Stomach (tissue), 9 donors: ENCODE results near the gene ATF3. TPM values are rescaled to one million over a fixed set of nuclear protein-coding genes. Genes with fewer than 3 reads are reported as not detected.

ENCODE experiments used
- DNase-seq, 2 donors: peaks; one replicate each; pipeline versions ENCODE4 v3.0.0 to v3.0.0-alpha.2; 2013 to 2019
- H3K27ac ChIP-seq, 5 donors: fragments of 200-600 bp in 4 of 5; sonication (generic) in 4 of 5; one replicate each; pipeline ENCODE4 v1.5.1; 2013 to 2019; ENCODE audit warnings: mild to moderate bottlenecking in 1 of 5, moderate library complexity in 1 of 5
- H3K27me3 ChIP-seq, 3 donors: fragments of 200-600 bp; sonication (generic); one replicate each; pipeline ENCODE4 v1.5.1; 2017 to 2019; ENCODE audit warnings: mixed run types in 1 of 3
- H3K36me3 ChIP-seq, 4 donors: fragments of 200-600 bp; sonication (generic); 1 replicate in 3 of 4; 2 replicates in 1 of 4; pipeline ENCODE4 v1.5.1; 2016 to 2019
- H3K4me1 ChIP-seq, 4 donors: fragments of 200-600 bp; sonication (generic); one replicate each; pipeline ENCODE4 v1.5.1; 2016 to 2019
- H3K4me3 ChIP-seq, 4 donors: fragments of 200-600 bp; sonication (generic) in 3 of 4; one replicate each; pipeline ENCODE4 v1.5.1; 2016 to 2019; ENCODE audit warnings: mild to moderate bottlenecking in 1 of 4
- H3K9me3 ChIP-seq, 4 donors: fragments of 200-600 bp; sonication (generic); one replicate each; pipeline ENCODE4 v1.5.1; 2016 to 2019
- EP300 ChIP-seq: sonication (generic); formaldehyde crosslinking; IDR thresholded peaks from one replicate; pipeline ENCODE4 v1.6.1; 2017; ENCODE audit warnings: antibody characterized with exemption
- POLR2A ChIP-seq, 4 donors: fragments of 450-650 bp; IDR thresholded peaks; one replicate each; pipeline ENCODE4 v1.6.1; 2016; ENCODE audit warnings: antibody characterized with exemption in 4 of 4, control low read depth in 2 of 4, mild to moderate bottlenecking in 1 of 4, moderate library complexity in 1 of 4
- POLR2AphosphoS5 ChIP-seq, 3 donors: sonication (generic); formaldehyde crosslinking; IDR thresholded peaks; one replicate each; pipeline ENCODE4 v1.6.1; 2016; ENCODE audit warnings: antibody characterized with exemption in 3 of 3
- WGBS, 5 donors: extraction: QIAGEN DNeasy Blood & Tissue Kit in 3 of 5; methylation state at CpG; one replicate each; pipeline versions ENCODE4 v1.1.5 to v1.1.7; 2013 to 2018; 5-methylcytosine and 5-hydroxymethylcytosine counted together
- intact Hi-C: fragments of 100-400 bp; cut with DNase I; formaldehyde crosslinking; loops from one replicate; pipeline ENCODE4 v1.15.1; 2023; ENCODE audit warnings: low total_unique reads
- polyA plus RNA-seq, 3 donors: library from polyadenylated mRNA; stranded (reverse); fragments of 200-250 nt; gene quantifications; one replicate each; pipeline ENCODE4 v1.2.3, GENCODE V29; 2013
- total RNA-seq, 5 donors: library from RNA; depleted of rRNA; stranded (reverse); fragments of >200 nt; gene quantifications; one replicate each; pipeline versions ENCODE4 v1.1.0 to v1.2.3, GENCODE V29; 2014 to 2016
- TF ChIP-seq, protein P1 (sequence below), 7 experiments: fragments of 450-650 bp in 4 of 7; fragments of 200-600 bp in 3 of 7; sonication (generic) in 3 of 7; IDR thresholded peaks; one replicate each; pipeline ENCODE4 v1.5.1; 2016 to 2019; ENCODE audit warnings: antibody characterized with exemption in 7 of 7, control low read depth in 2 of 7, mild to moderate bottlenecking in 1 of 7
- donor health status: healthy with polysubstance abuse.
- donor health status: Bipolar disorder and iron deficiency.
- donor health status: healthy.

The ATF3 gene
- total and polyA plus RNA-seq, 8 donors = 14.0 to 60.2 (median 33.0) TPM; not detected in 1

DNA sequence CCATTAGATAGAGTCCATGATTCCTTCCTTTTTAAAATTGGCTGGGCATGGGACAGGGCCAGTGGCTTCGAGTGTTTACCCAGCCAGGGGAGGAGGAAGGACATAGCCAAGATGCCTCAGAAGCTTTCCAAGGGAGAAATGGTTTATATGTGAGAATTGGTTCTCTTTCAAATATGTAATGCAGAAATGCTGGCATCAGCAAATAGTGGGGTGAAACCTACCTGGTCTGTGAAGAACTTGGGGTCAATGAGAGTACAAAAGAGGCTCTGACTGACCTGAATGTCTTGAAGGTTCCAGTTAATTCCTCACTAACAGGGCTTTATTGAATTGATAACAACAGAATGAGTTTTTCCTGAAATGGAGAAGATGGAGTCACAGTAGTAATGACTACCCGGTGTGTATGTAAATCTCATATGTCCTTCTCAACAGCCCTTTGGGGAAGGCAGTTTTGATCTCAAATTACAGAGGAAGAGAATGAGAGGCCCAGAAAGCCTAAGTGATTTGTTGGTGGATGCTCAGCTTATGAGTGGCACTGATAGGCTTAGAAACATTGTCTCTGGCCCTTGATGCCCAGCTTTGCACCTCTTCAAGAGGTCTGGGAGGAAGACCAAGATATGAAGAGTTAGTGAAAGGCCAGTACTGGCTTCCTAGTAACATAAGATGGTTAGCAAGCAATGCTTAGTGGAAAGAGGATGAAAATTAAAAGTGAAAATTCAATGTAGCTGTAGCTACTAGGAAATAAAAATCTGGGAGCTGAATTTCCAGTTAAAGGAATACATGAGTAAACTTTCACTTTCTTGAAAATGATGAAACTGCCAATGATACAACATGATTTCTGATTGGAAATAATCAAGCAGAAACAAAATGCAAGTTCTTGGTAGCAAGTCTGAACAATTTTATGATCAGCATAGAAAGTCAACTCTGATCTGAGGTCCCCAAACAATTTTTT lies 2.7 kb downstream of the ATF3 start:
- intact Hi-C loops = no loop called here
- Histone ChIP-seq H3K27ac (no peak overlapping the region), H3K4me1 (peaks cover 16 to 47% (median 36%) of the 10 kb centered on the region in 4 donors), H3K4me3 (peak overlapping the region in 2 of 4 donors; percentile 66 to 67), H3K27me3 (peaks cover 4 to 18% (median 15%) of the 10 kb centered on the region in 3 donors), H3K36me3 (peaks cover 13 to 18% (median 14%) of the 10 kb centered on the region in 4 donors), H3K9me3 (no peaks in the 10 kb centered on the region)
- TF ChIP-seq POLR2AphosphoS5 (IDR thresholded peaks at IDR 0.05) = no peak
- DNase-seq = no peak
- WGBS, 5 donors = 90 to 95% (median 91%) methylated on average over 2 of the region's 2 CpGs

- peak overlapping the region in 1 of 4 donors; percentile 66 for H3K4me3 ChIP-seq
- intact Hi-C loops = no loop called here
- H3K36me3 ChIP-seq = peaks cover 18 to 29% (median 25%) of the 10 kb centered on the region in 4 donors
- TF ChIP-seq, protein P1, sequence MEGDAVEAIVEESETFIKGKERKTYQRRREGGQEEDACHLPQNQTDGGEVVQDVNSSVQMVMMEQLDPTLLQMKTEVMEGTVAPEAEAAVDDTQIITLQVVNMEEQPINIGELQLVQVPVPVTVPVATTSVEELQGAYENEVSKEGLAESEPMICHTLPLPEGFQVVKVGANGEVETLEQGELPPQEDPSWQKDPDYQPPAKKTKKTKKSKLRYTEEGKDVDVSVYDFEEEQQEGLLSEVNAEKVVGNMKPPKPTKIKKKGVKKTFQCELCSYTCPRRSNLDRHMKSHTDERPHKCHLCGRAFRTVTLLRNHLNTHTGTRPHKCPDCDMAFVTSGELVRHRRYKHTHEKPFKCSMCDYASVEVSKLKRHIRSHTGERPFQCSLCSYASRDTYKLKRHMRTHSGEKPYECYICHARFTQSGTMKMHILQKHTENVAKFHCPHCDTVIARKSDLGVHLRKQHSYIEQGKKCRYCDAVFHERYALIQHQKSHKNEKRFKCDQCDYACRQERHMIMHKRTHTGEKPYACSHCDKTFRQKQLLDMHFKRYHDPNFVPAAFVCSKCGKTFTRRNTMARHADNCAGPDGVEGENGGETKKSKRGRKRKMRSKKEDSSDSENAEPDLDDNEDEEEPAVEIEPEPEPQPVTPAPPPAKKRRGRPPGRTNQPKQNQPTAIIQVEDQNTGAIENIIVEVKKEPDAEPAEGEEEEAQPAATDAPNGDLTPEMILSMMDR (IDR thresholded peaks at IDR 0.05) = no peak
- H3K4me1 ChIP-seq = peaks cover 10 to 36% (median 25%) of the 10 kb centered on the region in 4 donors
- H3K9me3 ChIP-seq = no peaks in the 10 kb centered on the region
- H3K27me3 ChIP-seq = peaks cover 0 to 8% (median 4%) of the 10 kb centered on the region in 3 donors
- DNase-seq = no peak
- WGBS, 5 donors = 85 to 92% (median 85%) methylated on average over 8 of the region's 8 CpGs
- H3K27ac ChIP-seq = no peak overlapping the region
These were observed 3.7 kb downstream of the ATF3 start for GRCh38 chr1:212612041-212612961.

- peaks cover 26 to 42% (median 38%) of the 10 kb centered on the region in 4 donors for H3K36me3 ChIP-seq
- no peaks in the 10 kb centered on the region for H3K9me3 ChIP-seq
- H3K27ac ChIP-seq = no peak overlapping the region
- no peaks in the 10 kb centered on the region for H3K27me3 ChIP-seq
- WGBS, 5 donors = 86 to 95% (median 94%) methylated on average over 8 of the region's 8 CpGs
- H3K4me1 ChIP-seq = peaks cover 5 to 28% (median 18%) of the 10 kb centered on the region in 4 donors
- H3K4me3 ChIP-seq = no peak overlapping the region
- TF ChIP-seq EP300 = no peak
- TF ChIP-seq POLR2AphosphoS5 (IDR thresholded peaks at IDR 0.05) = no peak
- TF ChIP-seq, protein P1 (IDR thresholded peaks at IDR 0.05) = no peak
- no peak for TF ChIP-seq POLR2A (IDR thresholded peaks at IDR 0.05)
- intact Hi-C loops = no loop called here
- DNase-seq = no peak
These were observed 5.1 kb downstream of the ATF3 start for GRCh38 chr1:212613440-212614335.

GRCh38 chr1:212614453-212615200 lies 6.1 kb downstream of the ATF3 start:
- intact Hi-C loops = no loop called here
- no peak for DNase-seq
- H3K36me3 ChIP-seq = peaks cover 35 to 52% (median 48%) of the 10 kb centered on the region in 4 donors
- H3K4me1 ChIP-seq = peaks cover 5 to 24% (median 14%) of the 10 kb centered on the region in 4 donors
- H3K27me3 ChIP-seq = no peaks in the 10 kb centered on the region
- 88 to 94% (median 94%) methylated on average over 5 of the region's 5 CpGs for WGBS, 5 donors
- H3K9me3 ChIP-seq = no peaks in the 10 kb centered on the region
- TF ChIP-seq, protein P1 (IDR thresholded peaks at IDR 0.05) = no peak
- no peak for TF ChIP-seq POLR2AphosphoS5 (IDR thresholded peaks at IDR 0.05)
- no peak for TF ChIP-seq EP300
- no peak overlapping the region for H3K4me3 ChIP-seq
- no peak overlapping the region for H3K27ac ChIP-seq
